Epithelial cell of esophagus (primary cell): Measurements from ENCODE around the gene ALDH4A1.

Experiments
- DNase-seq: peaks from one replicate; pipeline ENCODE4 v3.0.0; 2010; ENCODE audit warnings: low read depth
- H3K4me3 ChIP-seq: 2 replicates; pipeline ENCODE4 v1.5.1; 2011; ENCODE audit warnings: mild to moderate bottlenecking, low read length, control low read depth
- TF ChIP-seq, protein P1 (sequence below): IDR thresholded peaks from 2 replicates; pipeline ENCODE4 v1.5.1; 2011; ENCODE audit warnings: low read depth, mild to moderate bottlenecking, low read length, control low read depth, inconsistent platforms; ENCODE audit not compliant: insufficient read depth; ENCODE audit errors: missing control alignments

ALDH4A1 gene

DNA sequence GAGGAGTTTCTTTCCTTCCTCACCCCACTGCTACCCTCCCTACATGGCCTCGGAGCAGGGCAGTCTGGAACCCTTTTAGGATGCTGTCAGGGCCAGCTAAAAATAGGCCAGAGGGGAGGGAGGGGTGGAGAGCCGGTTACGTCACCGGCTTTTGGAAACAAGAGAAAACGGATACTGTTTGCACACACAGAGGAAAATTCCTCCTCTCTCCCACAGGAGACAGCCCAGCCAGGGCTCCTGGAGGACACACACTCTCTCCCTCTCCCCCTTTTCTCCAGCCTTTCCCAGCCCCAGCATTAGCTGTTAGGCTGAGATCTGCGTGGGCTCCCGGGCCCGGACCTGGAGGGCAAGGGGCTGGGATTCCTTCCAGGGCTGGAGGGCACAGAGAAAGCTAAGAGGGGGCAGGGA, 20.0 kb upstream of the ALDH4A1 start:
- no peak overlapping the region for H3K4me3 ChIP-seq
- TF ChIP-seq, protein P1, sequence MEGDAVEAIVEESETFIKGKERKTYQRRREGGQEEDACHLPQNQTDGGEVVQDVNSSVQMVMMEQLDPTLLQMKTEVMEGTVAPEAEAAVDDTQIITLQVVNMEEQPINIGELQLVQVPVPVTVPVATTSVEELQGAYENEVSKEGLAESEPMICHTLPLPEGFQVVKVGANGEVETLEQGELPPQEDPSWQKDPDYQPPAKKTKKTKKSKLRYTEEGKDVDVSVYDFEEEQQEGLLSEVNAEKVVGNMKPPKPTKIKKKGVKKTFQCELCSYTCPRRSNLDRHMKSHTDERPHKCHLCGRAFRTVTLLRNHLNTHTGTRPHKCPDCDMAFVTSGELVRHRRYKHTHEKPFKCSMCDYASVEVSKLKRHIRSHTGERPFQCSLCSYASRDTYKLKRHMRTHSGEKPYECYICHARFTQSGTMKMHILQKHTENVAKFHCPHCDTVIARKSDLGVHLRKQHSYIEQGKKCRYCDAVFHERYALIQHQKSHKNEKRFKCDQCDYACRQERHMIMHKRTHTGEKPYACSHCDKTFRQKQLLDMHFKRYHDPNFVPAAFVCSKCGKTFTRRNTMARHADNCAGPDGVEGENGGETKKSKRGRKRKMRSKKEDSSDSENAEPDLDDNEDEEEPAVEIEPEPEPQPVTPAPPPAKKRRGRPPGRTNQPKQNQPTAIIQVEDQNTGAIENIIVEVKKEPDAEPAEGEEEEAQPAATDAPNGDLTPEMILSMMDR = no peak

DNA sequence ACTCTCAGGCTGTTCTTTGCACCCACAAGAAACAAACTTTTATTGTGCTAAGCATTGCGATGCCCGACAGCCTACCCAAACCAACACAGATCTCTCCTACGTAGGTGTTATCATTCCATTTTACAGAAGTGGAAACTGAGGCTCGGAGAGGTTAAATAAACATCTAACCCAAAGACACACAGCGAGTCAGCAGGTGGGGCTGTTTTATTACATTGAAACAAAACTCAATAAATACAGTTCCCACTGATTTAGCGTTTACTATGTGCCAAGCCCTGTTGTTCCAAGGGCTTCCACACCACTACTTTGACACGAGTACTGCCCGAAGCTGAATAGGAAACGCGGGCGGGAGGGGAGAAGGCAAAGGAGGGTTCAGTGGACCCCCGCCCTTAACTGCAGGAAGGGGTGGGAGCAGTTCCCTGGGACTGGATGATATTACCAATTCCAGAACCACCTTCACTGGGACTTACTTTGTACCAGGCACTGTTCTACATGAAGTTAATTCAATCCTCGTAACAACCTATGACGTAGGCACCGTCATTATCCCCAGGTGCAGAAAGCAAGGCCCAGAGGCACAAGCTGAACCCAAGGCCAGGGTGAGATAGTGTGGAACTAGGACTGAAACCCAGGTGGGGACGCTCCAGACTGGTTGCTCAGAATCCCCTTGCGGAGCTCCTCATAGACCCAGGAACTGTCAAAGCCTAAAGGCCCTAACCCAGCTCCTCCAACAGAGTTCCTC, 19.3 kb upstream of the ALDH4A1 start:
- no peak overlapping the region for H3K4me3 ChIP-seq
- DNase-seq = no peak
- TF ChIP-seq, protein P1 = no peak

More for the DNA sequence above, 20.0 kb upstream of the ALDH4A1 start:
- DNase-seq = peak; percentile 46

DNA sequence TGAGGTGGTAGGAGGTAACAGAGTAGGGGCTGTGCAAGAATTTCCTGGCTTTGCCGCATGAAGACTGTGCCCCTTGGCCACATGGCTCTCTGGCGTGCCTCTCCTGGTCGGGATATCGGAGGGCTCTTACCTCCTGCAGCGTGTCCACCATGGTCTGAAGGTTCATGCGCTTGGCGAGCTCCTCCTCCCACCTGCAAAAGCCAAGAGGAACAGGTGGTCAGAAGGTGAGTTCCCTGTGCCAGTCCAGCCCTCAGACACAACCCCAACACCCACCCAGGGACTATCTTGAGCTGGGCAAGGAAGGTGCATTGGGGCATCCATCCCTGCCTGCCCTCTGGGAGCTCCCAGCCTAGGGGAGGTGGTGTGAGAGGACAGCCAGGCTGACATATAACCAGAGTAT, 18.6 kb upstream of the ALDH4A1 start:
- TF ChIP-seq, protein P1 = no peak
- DNase-seq = no peak
- no peak overlapping the region for H3K4me3 ChIP-seq

DNA sequence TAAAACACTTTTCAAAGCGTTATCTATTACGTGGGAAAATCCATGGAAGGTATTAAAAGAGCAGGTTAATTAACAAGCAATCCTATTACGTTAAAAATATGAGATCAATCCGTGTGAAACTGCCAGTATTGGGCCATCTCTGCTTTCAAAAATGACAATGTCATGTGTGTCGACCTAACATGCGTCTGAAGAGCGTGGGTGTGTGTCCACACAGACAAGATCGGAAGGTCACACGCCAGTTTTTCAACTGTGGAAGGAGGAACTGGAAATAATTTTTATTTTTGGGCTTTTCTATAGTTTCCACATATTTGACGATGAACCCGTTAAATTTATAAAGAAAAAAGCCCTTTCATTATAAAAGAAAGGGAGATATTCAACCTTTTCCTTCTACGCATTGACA, 17.6 kb upstream of the ALDH4A1 start:
- no peak overlapping the region for H3K4me3 ChIP-seq
- DNase-seq = no peak
- TF ChIP-seq, protein P1 = no peak

DNA sequence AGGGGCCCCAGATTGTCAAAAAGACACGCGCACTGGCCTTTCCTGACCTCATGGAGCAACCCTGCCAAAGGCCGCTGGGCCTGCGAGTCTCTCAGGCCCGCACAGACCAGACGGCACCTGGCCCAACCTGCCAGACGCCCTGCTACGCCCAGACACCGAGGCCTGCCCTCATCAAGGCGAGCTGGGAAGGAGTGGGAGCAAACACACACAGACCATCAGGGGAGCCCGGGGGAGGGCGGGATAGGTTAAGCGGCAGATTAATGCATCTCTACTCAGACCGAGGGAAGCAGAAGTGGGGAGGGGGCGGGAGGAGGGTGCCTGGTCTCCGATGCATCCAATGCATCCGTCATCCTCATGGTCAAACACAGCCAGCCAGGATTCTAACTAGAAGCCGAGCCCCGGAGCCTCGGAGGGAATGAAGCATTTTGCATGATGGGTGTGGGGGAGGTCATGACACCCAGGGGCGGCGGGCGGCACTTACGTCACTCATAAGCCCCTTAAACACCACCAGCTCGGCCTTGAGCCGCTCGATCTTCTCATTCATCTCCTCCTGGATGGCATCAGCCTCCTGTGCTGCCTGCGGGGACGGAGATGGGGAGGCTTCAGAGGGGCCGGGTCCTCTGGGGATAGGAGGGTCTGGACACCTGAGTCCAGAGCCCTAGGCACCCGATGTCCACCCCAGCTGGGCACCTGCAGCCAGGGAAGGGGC, 17.0 kb upstream of the ALDH4A1 start:
- no peak for DNase-seq
- TF ChIP-seq, protein P1 = no peak
- no peak overlapping the region for H3K4me3 ChIP-seq

DNA sequence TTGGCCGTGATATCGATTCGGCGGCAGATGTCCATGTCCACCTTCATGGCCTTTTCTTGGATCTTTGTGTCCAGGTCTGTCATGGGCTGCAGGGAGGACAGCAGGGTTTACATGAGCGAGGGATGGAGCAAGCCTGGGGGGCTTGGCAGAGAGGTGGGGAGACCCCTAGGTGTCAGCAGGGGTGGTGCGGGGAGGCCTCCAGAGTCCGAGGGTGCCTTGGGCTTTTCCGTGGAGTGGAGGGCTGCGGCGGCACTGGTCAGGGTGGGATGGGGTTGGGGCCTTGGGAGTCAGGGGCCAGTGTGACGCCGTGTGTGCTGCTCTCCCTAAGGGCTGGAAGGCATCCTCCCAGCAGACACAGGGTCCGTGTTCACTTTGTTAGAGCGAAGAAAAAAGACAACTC, 16.1 kb upstream of the ALDH4A1 start:
- no peak overlapping the region for H3K4me3 ChIP-seq
- DNase-seq = no peak
- TF ChIP-seq, protein P1 = no peak
